GM19328 (cell line): ENCODE results near the gene TSPAN8.
"Not testable (repeated sequence)": the region's sequence is repeated elsewhere in the genome, so short reads cannot be mapped to it uniquely, and the experiment has no call there.

Experiments used
- ATAC-seq: cut with Tn5 transposase; IDR thresholded peaks from one replicate; pipeline ENCODE4 v1.9.1; 2021; ENCODE audit warnings: mild to moderate bottlenecking, moderate library complexity; ENCODE audit not compliant: unreplicated experiment

The TSPAN8 gene

DNA sequence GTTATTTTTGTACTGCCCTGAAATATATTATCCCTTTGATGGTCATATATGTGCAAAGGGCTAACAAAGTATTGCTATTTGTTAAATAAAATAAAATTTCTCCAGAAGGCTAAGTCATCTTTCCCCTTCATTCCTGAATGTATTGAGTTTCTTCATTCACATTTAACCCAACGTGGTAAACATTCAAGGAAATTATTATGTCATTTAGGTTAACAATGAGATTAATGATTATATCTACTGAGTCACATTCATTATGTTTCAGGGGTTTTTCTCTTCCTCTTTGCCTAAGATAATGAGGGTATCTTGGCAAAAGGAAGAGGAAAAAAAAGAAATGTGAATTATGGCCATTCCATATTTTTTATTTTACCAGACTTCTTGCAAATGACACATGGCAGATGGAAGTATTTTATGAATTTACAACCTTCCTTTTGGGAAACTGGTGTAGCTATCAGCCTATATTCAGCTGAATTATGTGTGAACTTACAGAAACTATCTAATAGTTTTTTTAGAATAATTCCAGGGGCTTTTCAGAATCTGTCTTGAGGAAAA, 27.2 kb downstream of the TSPAN8 start:
- ATAC-seq: no peak

DNA sequence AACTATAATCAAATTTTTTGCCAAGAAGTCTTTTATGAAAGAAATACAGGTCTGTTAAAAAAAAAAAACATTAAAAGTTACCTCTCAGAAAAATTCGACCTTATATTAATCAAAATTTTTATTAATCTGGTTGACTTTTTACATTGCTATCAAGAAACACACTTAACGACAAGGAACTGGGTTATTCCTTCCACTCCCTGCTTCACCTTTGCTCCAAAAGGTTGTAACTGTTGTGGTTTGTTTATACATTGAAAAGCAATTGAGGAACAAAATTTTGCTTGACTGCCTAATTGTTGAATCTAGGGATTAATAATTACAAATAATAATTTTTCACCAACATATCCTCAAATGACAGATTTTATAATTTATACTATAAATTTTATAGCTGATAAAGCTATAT, 28.4 kb downstream of the TSPAN8 start:
- ATAC-seq: no peak

DNA sequence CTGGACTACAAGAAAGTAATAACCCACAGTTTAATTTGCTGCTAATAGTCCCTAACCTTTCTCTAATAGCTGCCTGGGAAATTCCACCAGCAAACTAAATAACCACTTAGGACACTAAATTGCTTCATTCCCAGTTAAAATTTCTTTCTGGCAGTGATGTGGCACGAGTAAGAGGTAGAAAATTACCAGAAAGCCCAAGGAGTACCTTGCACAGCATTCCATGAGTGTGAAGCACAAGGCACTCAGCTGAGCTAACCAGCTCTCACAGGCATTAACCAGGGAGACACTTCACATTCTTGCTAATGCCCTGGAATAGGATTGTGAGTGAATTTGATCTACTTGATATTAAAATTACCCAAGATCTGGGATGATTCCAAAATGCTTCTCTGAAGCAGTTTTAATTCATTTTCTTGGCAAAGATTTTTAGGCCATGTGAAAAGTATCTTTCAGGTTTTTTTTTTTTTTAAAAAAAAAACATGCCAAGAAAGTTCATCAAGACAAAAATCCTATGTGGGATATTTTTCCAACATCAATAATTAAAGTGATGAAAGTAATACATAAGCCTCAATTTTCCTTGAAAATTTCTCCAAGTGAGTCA, 29.5 kb downstream of the TSPAN8 start:
- ATAC-seq: no peak

DNA sequence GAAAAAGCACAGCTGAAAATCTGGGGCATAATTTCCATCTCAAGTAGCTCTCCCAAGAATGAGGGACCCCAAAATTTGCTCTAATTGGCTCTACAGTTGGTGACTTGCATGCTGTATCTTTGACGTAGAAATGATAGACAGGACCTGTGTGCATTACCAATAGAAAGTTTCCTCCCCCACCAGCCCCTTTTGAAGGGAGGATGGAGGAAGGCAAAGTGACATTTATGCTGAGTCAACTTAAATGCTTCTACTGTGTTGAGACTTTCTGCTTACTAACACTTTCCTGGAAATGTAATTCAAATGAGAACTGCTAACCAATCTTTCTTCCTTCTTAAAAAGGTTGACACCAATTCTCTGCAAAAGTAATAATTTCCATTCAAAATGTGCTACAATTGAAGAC, 31.9 kb downstream of the TSPAN8 start:
- ATAC-seq: no peak

DNA sequence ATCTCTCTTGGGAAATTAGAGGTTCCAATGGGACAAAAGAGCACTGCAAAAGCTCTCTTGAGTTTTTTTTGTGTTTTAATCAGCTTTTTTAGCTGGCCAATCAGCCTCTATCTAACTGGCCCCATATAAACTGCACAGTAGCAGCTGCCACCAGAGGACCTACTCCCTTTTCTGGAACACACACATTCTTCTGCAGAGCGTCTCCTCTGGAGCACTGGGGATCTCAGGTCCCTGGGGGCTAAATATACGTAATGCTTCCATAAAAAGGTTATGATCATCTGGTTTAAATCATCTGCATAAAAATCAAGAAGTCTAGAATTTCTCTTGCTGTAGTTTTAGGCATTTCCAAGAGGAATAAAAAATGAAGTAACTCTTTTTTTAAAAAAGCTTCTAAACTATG, 32.3 kb downstream of the TSPAN8 start:
- no peak for ATAC-seq

DNA sequence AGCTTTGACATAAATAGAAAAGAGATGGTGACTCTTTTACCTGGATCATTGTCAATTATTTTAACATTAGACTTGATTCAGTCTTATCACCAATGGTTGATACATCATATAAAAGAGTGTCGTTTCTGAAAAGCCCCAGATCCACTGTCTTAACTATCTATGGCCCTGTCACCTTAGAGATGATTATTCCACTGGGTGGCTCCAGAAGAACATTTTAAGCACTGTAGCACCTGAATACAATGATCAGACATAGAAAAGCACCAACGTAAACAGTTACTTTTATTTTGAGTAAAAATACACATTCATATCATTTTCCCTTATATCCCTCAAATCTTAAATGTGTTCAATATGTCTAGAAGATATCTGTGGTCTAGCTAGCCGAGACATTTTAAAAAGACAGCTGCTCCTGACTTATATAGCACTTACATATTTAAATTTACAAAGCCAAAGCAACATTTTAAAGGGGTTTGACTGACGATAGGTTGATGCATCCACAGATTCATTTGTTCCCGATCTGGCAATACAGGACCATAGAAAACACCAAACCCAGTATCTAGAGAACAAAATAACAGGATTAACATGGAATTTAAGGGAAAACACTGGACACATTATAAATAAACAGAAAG, 32.9 kb downstream of the TSPAN8 start:
- no peak for ATAC-seq

DNA sequence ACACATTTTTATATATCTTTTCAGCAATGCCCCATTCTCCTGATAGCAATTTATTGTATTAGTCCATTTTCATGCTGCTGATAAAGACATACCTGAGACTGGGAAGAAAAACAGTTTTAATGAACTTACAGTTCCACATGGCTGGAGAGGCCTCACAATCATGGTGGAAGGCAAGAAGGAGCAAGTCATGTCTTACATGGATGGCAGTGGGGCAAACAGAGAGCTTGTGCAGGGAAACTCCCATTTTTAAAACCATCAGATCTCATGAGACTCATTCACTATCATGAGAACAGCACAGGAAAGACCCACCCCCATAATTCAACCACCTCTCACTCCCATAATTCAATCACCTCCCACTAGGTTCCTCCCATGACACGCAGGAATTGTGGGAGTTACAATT, 44.7 kb downstream of the TSPAN8 start:
- ATAC-seq: not testable (repeated sequence)

DNA sequence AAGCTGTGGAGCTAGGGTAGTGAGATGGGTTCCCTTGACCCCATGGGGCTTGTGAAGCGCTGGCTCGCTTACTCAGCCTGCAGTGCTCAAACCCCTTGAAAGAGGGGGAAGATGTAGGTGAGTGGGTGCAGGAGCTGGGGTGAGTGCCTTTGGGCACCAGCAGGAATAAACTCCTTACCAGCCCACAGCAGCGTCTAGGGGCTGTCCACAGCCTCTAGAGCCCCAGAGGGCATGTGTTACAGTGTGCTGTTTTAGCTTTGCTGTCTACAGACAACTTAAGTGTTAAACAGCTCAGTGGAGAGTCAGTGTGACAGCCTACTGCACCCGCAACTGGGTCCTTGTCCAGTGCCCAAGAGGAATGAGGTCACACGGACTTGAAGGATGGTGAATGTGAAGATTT, 48.0 kb downstream of the TSPAN8 start:
- no peak for ATAC-seq

DNA sequence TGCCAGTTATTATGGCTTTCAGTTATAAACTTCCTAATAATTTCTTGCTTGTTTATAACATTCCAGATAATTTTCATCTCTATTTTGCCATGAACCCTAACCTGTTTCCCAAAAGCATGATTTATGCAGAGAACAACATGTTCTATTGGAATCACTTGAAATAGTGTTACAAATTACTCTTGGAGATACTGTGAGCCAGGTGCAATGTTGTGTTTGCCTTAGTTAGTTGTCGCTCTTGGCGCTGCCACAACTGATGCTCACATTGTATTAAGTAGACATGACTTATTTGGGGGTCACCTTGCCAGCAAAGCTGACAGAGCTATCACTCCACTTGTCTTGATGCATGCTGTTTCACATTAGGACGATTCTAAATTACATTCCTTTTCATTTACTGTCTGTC, 49.4 kb downstream of the TSPAN8 start:
- ATAC-seq: no peak

DNA sequence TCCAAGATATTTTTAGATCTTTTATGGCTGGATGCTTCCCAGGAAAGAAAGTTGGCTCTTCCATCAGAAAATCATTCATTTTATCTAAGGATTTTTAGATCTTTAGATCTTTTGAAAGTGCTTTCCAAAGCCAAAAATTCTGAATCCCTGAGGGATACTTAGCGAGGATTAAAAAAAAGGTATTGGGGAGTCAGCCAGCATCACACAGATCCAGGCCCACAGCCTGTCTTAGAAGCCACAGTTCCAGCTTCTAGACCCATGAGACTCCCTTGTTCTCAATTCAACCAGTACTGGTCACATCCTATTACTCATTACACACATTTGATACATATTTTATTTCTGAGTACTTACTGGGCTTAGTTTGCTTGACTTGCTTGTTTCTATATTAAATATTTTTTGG, 49.9 kb downstream of the TSPAN8 start:
- no peak for ATAC-seq

DNA sequence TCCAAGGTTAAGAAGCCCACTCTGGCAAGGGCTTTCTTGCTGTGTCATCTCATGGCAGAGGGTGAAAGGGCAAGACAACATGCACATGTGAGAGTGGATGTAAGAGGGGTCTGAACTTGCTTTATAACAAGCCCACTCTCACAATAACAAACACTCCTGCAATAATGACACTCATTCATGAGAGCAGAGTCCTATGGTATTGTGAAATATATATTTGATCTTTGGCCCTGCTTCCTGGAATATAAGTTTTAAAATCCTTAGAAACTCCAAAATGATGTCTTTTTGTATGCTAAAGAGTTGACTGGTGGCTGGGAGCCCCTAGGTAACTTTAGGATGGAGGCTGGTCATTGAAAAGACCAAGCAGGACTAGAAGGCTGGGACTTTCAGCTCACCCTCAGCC, 51.8 kb downstream of the TSPAN8 start:
- no peak for ATAC-seq

DNA sequence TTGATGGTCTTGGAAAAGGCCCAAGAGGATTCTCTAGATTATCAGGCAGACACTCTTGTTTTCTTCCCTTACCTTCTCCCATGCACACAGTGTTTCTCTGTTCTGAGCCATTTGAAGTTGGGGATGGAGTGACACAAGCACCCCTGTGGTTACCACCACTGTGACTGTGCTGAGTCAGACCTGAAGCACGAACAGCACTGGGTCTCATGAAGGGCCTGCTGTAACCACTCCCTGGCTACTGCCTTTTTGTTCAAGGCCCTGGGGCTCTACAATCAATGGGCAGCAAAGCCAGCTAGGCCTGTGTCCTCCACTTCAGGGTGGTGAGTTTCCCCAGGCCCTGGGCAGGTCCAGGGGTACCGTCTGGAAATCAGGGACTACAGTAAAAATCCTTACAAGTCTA, 65.5 kb downstream of the TSPAN8 start:
- ATAC-seq: no peak

DNA sequence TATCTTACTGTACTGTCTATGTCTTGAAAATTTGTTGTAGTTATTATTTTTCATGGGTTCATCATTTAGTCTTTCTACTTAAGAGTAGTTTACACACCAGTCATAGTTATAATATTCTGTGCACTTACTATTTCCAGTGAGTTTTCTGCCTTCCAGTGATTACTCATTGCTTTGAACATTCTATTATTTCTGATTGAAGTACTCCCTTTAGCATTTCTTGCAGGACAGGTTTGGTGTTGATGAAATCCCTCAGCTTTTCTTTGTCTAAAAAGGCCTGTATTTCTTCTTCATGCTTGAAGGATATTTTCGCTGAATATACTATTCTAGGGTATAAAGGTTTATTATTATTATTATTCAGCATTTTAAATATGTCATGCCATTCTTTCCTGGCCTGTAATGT, 66.8 kb downstream of the TSPAN8 start:
- no peak for ATAC-seq

DNA sequence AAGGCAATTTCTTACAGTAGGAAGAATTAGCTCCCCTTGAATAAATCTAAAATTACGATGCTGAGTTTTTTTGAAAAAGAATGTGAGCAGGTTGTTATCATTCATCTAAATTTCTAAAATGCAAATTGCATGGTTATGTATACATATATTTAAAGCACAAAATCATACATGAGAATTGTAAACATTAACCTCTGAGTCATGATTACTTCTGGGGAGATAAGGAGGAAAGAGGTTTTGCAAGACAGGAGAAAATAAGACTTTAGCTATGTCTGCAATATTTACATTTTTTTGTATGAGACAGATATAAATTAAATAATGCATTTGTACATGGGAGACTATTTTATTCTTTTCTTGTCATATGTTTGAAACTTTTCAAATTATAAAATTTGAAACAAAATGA, 72.2 kb downstream of the TSPAN8 start:
- no peak for ATAC-seq

DNA sequence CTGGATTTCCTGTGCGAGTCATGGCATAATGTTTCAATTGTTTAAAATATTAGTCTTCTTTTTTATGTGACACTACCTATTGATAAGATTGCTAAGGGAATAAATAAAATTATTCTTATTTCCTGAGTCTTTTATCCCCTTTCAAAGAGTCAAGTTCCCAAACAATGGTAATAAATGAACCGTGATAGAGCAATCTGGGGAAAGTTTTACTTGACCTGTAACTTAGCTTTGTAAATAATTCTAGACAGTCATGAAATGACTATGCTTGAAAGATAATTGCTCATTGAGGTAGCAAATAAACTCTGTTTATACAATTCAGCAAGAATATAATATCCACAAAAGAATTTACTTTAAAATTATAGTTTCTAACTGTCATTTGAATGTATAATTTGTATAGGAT, 82.1 kb downstream of the TSPAN8 start:
- no peak for ATAC-seq
